Measurements from ENCODE around the gene S100A6. TPM values are rescaled to one million over a fixed set of nuclear protein-coding genes. Genes with fewer than 3 reads are reported as not detected.

Gene S100A6
- total and polyA plus RNA-seq, 2 experiments from 2014 or later, result 683 to 2,862 TPM

DNA sequence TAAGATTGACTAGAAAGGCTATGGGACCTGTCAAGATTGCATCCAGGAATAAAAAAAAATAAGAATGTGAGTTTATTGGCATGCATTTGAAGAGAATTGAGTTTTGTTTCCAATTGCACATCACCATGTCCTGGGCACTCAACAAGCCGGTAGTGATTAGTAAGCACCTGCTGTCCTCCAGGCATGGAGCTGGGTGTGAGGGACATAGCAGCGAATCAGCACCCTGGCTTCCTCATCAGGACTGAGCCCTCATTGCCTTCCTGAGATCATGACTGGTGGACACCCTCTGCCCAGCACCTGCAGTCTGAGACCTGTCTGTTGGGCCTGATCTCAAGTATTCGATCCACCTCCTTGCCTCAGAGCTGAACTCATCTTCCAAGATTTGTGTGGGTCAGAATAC is 26.8 kb downstream of the S100A6 start:
- Histone ChIP-seq H3K4me1 (ENCODE audit: insufficient read depth) (peaks cover 37% of the 10 kb centered on the region), H3K4me3 (no peak overlapping the region), H3K9me3 (ENCODE audit: low read depth) (no peaks in the 10 kb centered on the region), H3K27ac (no peak overlapping the region), H3K79me2 (ENCODE audit: insufficient read depth) (no peaks in the 10 kb centered on the region), H3K27me3 (replicated peaks; ENCODE audit: insufficient read depth) (no peaks in the 10 kb centered on the region), H2AFZ (no peak overlapping the region), H3F3A (ENCODE audit: insufficient read depth) (peaks cover 31% of the 10 kb centered on the region), H4K20me1 (ENCODE audit: insufficient read depth) (no peaks in the 10 kb centered on the region), H3K36me3 (ENCODE audit: low read depth) (no peaks in the 10 kb centered on the region), H3K4me2 (ENCODE audit: unreplicated experiment) (no peak overlapping the region), H3K9me2 (ENCODE audit: insufficient read depth) (no peaks in the 10 kb centered on the region), H3K9ac (no peak overlapping the region)
- WGBS, 2 experiments (ENCODE audit: low coverage in 1 of 2, low lambda C conversion rate in 2 of 2, missing lambda C conversion rate in 2 of 2), result 94% methylated on average over 3 of the region's 3 CpGs
- no peak for DNase-seq
- in situ Hi-C loops (cut with MboI), result no loop called here
- TF ChIP-seq EZH2phosphoT487 (IDR thresholded peaks at IDR 0.05; ENCODE audit: insufficient read depth, low read depth), result no peak
- TF ChIP-seq EZH2 (IDR thresholded peaks at IDR 0.05; ENCODE audit: insufficient read depth, poor library complexity, severe bottlenecking), result no peak

- Histone ChIP-seq H3K9me3 (ENCODE audit: low read depth) (no peaks in the 10 kb centered on the region), H3K36me3 (ENCODE audit: low read depth) (no peaks in the 10 kb centered on the region), H3K79me2 (ENCODE audit: insufficient read depth) (no peaks in the 10 kb centered on the region), H4K20me1 (ENCODE audit: insufficient read depth) (no peaks in the 10 kb centered on the region), H3K4me3 (no peak overlapping the region), H3K4me2 (ENCODE audit: unreplicated experiment) (no peak overlapping the region), H3K27ac (peak overlapping the region; percentile 81), H2AFZ (peak overlapping the region; percentile 73; the same call in 1 of the 2 replicates), H3K9me2 (ENCODE audit: insufficient read depth) (no peaks in the 10 kb centered on the region), H3K27me3 (replicated peaks; ENCODE audit: insufficient read depth) (no peaks in the 10 kb centered on the region), H3K9ac (peak overlapping the region; percentile 63), H3F3A (ENCODE audit: insufficient read depth) (peaks cover 31% of the 10 kb centered on the region), H3K4me1 (ENCODE audit: insufficient read depth) (peaks cover 37% of the 10 kb centered on the region)
- no peak for TF ChIP-seq EZH2phosphoT487 (IDR thresholded peaks at IDR 0.05; ENCODE audit: insufficient read depth, low read depth)
- TF ChIP-seq EZH2 (IDR thresholded peaks at IDR 0.05; ENCODE audit: insufficient read depth, poor library complexity, severe bottlenecking), result no peak
- peak; percentile 30 for DNase-seq
- in situ Hi-C loops (cut with MboI), result no loop called here
- WGBS, 2 experiments (ENCODE audit: low coverage in 1 of 2, low lambda C conversion rate in 2 of 2, missing lambda C conversion rate in 2 of 2), result 79% methylated on average over 9 to 11 of the region's 11 CpGs
These were observed 27.7 kb downstream of the S100A6 start for GRCh38 chr1:153507926-153508583.

DNA sequence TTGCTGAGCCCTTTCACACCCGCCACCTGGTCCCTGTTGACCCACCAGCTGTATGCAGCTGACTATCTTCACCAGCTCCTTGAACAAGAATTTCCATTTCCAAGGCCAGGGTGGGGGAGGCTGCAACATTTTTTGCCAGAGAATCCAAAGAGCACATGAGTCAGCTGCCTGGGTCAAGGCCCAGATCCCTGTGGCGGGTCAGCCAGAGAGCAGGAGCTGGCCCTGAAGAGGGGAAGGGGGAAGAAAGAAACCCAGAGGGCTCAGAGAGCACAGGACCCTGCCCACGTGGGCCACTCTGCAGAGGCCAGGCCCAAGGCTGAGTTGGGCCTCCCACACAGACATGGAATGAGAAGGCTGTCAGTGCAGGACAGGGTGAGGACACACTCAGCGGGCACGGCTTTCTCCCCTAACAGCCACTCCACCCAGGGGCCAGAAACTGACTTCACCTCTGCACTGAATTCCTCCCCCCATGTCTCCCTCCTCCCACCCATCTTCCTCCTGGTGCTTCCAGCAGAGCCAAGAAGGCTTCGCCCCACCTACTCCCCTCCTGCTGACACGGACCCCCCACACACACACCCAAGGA is 28.9 kb downstream of the S100A6 start:
- Histone ChIP-seq H3K27me3 (replicated peaks; ENCODE audit: insufficient read depth) (no peaks in the 10 kb centered on the region), H4K20me1 (ENCODE audit: insufficient read depth) (no peaks in the 10 kb centered on the region), H3K9me2 (ENCODE audit: insufficient read depth) (no peaks in the 10 kb centered on the region), H2AFZ (peak overlapping the region; percentile 73), H3K9ac (peak overlapping the region; percentile 63), H3K4me2 (ENCODE audit: unreplicated experiment) (peak overlapping the region; percentile 65), H3K4me1 (ENCODE audit: insufficient read depth) (peaks cover 37% of the 10 kb centered on the region), H3K4me3 (peak overlapping the region; percentile 40), H3K27ac (peak overlapping the region; percentile 81), H3K36me3 (ENCODE audit: low read depth) (no peaks in the 10 kb centered on the region), H3K79me2 (ENCODE audit: insufficient read depth) (no peaks in the 10 kb centered on the region), H3K9me3 (ENCODE audit: low read depth) (no peaks in the 10 kb centered on the region), H3F3A (ENCODE audit: insufficient read depth) (peaks cover 31% of the 10 kb centered on the region)
- DNase-seq, result peak; percentile 95
- in situ Hi-C loops (cut with MboI), result no loop called here
- TF ChIP-seq EZH2phosphoT487 (IDR thresholded peaks at IDR 0.05; ENCODE audit: insufficient read depth, low read depth) (no peak), EZH2 (IDR thresholded peaks at IDR 0.05; ENCODE audit: insufficient read depth, poor library complexity, severe bottlenecking) (no peak)
- WGBS, 2 experiments (ENCODE audit: low coverage in 1 of 2, low lambda C conversion rate in 2 of 2, missing lambda C conversion rate in 2 of 2), result 0 to 5% methylated on average over 7 of the region's 7 CpGs

DNA sequence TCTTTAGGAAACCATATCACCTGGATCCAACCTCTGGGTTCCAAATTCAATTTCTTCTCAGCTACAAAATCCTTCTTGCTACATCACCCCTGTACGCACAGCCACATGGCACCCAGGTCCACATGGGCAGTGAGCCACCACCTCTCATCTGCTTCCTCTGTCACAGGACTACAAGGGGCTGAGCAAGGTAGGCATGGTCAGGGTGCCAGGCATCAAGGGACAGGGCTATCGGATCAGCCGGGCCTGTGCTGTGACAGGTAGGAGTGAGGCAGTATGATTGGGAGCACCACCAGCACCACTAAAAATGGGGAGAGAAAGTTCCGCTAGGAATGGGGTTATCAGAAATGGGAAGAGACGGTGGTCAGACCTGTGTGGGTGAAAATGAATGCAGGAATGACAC is 29.4 kb downstream of the S100A6 start:
- no peaks in the 10 kb centered on the region for H3K9me2 ChIP-seq (ENCODE audit: insufficient read depth)
- peaks cover 37% of the 10 kb centered on the region for H3K4me1 ChIP-seq (ENCODE audit: insufficient read depth)
- no peak overlapping the region for H3K9ac ChIP-seq
- H3K4me2 ChIP-seq (ENCODE audit: unreplicated experiment), result peak overlapping the region; percentile 65
- WGBS, 2 experiments (ENCODE audit: low coverage in 1 of 2, low lambda C conversion rate in 2 of 2, missing lambda C conversion rate in 2 of 2), result 72 to 84% methylated on average over 5 of the region's 5 CpGs
- H3K79me2 ChIP-seq (ENCODE audit: insufficient read depth), result no peaks in the 10 kb centered on the region
- H2AFZ ChIP-seq, result no peak overlapping the region
- no peaks in the 10 kb centered on the region for H4K20me1 ChIP-seq (ENCODE audit: insufficient read depth)
- no peaks in the 10 kb centered on the region for H3K27me3 ChIP-seq (replicated peaks; ENCODE audit: insufficient read depth)
- no peak for TF ChIP-seq EZH2 (IDR thresholded peaks at IDR 0.05; ENCODE audit: insufficient read depth, poor library complexity, severe bottlenecking)
- no peak for TF ChIP-seq EZH2phosphoT487 (IDR thresholded peaks at IDR 0.05; ENCODE audit: insufficient read depth, low read depth)
- H3K36me3 ChIP-seq (ENCODE audit: low read depth), result no peaks in the 10 kb centered on the region
- no peak overlapping the region for H3K4me3 ChIP-seq
- H3K9me3 ChIP-seq (ENCODE audit: low read depth), result no peaks in the 10 kb centered on the region
- DNase-seq, result no peak
- H3K27ac ChIP-seq, result peak overlapping the region; percentile 81
- in situ Hi-C loops (cut with MboI), result no loop called here
- peaks cover 31% of the 10 kb centered on the region for H3F3A ChIP-seq (ENCODE audit: insufficient read depth)
